D341Med (cell line): Measurements from ENCODE around the gene XAB2.

Experiments used
- DNase-seq: peaks from one replicate; pipeline ENCODE4 v3.0.0; 2012; ENCODE audit warnings: low spot score

Gene XAB2

DNA sequence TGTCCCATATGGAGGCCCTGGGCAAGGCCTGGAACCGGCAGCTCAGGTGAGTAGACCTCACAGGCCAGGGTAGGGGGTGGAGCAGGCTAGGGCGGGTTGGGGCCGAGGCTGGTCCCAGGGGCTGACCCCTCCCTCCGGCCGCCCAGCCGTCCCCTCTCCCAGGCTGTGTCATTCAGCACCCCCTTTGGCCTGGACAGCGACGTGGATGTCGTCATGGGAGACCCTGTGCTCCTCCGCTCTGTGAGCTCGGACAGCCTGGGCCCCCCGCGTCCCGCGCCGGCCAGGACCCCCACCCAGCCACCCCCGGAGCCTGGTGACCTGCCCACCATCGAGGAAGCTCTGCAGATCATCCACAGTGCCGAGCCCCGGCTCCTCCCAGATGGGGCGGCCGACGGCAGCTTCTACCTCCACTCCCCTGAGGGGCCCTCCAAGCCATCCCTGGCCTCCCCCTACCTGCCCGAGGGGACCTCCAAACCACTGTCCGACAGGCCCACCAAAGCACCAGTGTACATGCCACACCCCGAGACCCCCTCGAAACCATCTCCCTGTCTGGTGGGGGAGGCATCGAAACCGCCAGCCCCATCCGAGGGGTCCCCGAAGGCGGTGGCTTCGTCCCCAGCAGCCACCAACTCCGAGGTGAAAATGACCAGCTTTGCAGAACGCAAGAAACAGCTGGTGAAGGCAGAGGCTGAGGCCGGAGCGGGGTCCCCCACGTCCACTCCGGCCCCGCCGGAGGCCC lies 17.6 kb downstream of the XAB2 start:
- no peak for DNase-seq

DNA sequence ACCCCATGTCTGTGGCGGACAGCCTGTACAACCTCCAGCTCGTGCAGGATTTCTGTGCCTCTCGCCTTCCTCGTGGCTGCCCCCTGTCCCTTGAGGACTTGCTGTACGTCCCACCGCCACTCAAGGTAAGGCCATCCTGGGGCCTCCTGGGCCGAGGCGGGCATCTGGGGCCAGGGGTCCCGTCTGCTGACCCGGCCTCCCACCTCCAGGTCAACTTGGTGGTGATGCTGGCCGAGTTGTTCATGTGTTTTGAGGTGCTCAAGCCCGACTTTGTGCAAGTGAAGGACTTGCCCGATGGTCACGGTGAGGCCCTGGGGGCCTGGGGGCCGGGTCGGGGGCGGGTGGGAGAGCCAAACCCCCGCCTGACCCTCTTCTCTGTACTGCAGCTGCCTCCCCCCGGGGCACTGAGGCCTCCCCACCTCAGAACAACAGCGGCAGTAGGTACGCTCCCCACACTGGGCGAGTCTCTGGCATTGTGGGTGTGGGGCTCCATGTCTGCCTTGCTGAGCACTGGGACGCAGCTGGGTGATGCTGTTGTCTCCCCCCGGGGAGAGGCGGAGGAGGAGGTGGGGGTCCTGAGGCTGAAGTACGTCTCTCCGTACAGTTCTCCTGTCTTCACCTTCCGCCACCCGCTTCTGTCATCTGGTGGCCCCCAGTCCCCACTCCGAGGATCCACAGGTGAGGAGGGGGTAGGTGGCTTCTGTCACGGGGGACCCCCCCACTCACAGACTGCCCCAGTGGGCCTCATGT lies 18.7 kb downstream of the XAB2 start:
- no peak for DNase-seq

GRCh38 chr19:7607874-7608560 lies 21.3 kb downstream of the XAB2 start:
- DNase-seq, result no peak

GRCh38 chr19:7607212-7607873 lies 22.0 kb downstream of the XAB2 start:
- no peak for DNase-seq

GRCh38 chr19:7606289-7606688 lies 23.1 kb downstream of the XAB2 start:
- DNase-seq, result no peak

- no peak for DNase-seq
These were observed 23.7 kb downstream of the XAB2 start for GRCh38 chr19:7605490-7606222.

DNA sequence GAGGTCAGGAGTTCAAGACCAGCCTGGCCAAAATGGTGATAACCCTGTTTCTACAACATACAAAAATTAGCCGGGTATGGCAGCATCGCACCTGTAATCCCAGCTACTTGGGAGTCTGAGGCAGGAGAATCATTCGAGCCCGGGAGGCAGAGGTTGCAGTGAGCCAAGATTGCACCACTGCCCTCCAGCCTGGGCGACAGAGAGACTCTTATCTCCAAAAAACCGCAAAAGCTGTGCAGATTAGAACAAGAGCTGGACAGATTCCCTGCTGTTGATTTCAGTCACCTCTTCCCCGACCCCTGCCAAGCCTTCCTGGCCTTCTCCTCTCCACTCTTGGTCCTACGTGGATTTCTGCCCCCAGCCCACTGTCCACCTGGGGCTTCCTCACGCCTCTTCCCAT lies 25.4 kb downstream of the XAB2 start:
- DNase-seq, result no peak

DNA sequence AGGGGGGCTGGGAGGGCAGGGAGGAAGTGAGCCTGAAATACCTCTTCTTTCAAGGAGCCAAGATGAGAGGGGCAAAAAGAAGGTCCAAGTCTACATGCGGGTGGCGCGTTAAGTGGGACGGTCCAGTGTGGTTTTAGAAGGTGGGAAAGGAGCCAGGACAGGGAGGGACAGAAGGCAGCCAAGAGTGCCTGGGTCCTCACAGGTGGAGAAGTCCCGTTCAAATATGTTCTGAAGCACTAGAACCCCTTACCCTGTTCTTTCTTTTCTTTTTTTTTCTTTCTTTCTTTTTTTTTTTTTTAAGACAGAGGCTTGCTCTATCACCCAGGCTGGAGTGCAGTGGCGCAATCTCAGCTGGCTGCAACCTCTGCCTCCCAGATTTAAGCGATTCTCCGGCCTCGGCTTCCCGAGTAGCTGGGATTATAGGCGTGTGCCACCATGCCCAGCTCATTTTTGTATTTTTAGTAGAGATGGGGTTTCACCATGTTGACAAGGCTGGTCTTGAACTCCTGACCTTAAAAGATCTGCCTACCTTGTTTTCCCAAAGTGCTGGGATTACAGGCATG lies 26.3 kb downstream of the XAB2 start:
- no peak for DNase-seq

- DNase-seq, result peak; percentile 13
These were observed 27.0 kb downstream of the XAB2 start for GRCh38 chr19:7602240-7602934.

- DNase-seq, result no peak
These were observed 28.6 kb downstream of the XAB2 start for GRCh38 chr19:7600721-7601120.

- no peak for DNase-seq
These were observed 31.2 kb downstream of the XAB2 start for GRCh38 chr19:7598180-7598579.

- peak; percentile 10 for DNase-seq
These were observed 31.7 kb downstream of the XAB2 start for GRCh38 chr19:7597689-7598088.

- DNase-seq, result peak; percentile 72
These were observed 33.0 kb downstream of the XAB2 start for GRCh38 chr19:7596211-7596937.

DNA sequence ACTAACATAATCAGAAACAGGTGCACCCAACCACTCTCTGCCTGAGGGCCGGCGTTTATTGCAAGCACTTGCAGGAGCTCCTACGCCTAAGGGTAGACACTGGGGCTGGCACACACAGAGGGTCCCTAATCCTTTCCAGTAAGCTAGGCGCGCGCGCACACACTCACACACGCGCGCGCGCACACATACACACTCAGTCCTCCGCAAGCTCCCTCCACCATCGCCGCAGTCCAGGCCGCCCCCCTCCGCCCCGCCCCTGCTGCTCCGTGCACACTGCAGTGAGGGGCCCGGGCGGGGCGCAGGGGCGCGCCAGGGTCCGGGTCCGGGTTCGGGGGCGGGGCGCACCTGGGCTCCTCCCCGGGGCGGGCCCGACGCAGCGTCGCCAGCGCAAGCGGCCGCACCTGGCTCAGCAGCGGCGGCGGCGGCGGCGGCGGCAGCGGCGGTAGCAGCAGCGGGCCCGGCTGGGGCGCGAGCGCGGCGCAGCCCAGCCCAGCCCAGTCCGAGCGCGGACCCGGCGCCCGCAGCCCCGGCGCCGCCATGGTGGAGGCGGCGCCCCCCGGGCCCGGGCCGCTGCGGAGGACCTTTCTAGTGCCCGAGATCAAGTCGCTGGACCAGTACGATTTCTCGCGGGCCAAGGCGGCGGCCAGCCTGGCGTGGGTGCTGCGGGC lies 33.7 kb downstream of the XAB2 start, which contains the start of gene CAMSAP3:
TSS of gene CAMSAP3 (plus strand) at position 398 of the 668 bp plus-strand sequence. CDS start at position 538, 140 bp downstream.
- peak; percentile 95 for DNase-seq

GRCh38 chr19:7590256-7590655 lies 39.1 kb downstream of the XAB2 start:
- no peak for DNase-seq

DNA sequence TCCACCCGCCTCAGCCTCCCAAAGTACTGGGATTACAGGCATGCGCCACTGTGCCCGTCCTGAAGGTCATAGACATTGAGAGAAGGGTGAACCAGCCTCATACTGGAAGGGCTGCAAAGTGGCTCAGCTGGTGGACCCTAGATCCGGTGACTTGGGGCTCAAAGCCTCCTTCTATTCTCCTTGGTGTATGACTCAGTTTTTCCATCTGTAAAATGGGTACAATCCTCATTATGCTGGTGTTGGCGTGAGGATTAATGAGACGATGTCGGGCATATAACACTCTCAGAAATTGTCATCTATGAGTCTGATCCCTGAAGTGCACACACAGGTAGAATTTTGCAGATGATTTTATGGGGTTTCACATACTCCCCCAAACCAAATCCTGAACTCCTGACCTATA lies 39.5 kb downstream of the XAB2 start:
- DNase-seq, result no peak

GRCh38 chr19:7582446-7582845 lies 46.9 kb downstream of the XAB2 start:
- DNase-seq, result peak; percentile 31

GRCh38 chr19:7579182-7579581 lies 50.2 kb downstream of the XAB2 start:
- no peak for DNase-seq

GRCh38 chr19:7578127-7578526 lies 51.2 kb downstream of the XAB2 start:
- no peak for DNase-seq
